Measurements from ENCODE around the gene ULK4.
"Not testable (repeated sequence)": the region's sequence is repeated elsewhere in the genome, so short reads cannot be mapped to it uniquely, and the experiment has no call there.

The ULK4 gene

GRCh38 chr3:41983091-41983490 lies 21.2 kb upstream of the ULK4 start:
- not testable (repeated sequence) for H3K27ac Mint-ChIP-seq; DNase-seq (ENCODE audit: low spot score); H3K4me3 Mint-ChIP-seq; H3K9me3 Mint-ChIP-seq; H3K4me1 Mint-ChIP-seq (ENCODE audit: low read depth); H3K36me3 Mint-ChIP-seq (ENCODE audit: low read depth); H3K27me3 Mint-ChIP-seq (ENCODE audit: low read depth)

- not testable (repeated sequence) for H3K27me3 Mint-ChIP-seq (ENCODE audit: low read depth); H3K27ac Mint-ChIP-seq; H3K36me3 Mint-ChIP-seq (ENCODE audit: low read depth); DNase-seq (ENCODE audit: low spot score); H3K4me1 Mint-ChIP-seq (ENCODE audit: low read depth); H3K9me3 Mint-ChIP-seq; H3K4me3 Mint-ChIP-seq
Observed at GRCh38 chr3:41977401-41977800, 15.5 kb upstream of the ULK4 start.

GRCh38 chr3:41975416-41976103 lies 13.7 kb upstream of the ULK4 start:
- DNase-seq (ENCODE audit: low spot score) = no peak
- Mint-ChIP-seq H3K27ac (no peak overlapping the region), H3K36me3 (ENCODE audit: low read depth) (no peaks in the 10 kb centered on the region), H3K27me3 (ENCODE audit: low read depth) (peaks cover 6% of the 10 kb centered on the region), H3K4me1 (ENCODE audit: low read depth) (no peaks in the 10 kb centered on the region), H3K9me3 (no peaks in the 10 kb centered on the region), H3K4me3 (no peak overlapping the region)

- H3K4me3 Mint-ChIP-seq = no peak overlapping the region
- H3K4me1 Mint-ChIP-seq (ENCODE audit: low read depth) = no peaks in the 10 kb centered on the region
- H3K36me3 Mint-ChIP-seq (ENCODE audit: low read depth) = no peaks in the 10 kb centered on the region
- no peak for DNase-seq (ENCODE audit: low spot score)
- no peak overlapping the region for H3K27ac Mint-ChIP-seq
- no peaks in the 10 kb centered on the region for H3K9me3 Mint-ChIP-seq
- H3K27me3 Mint-ChIP-seq (ENCODE audit: low read depth) = peaks cover 6% of the 10 kb centered on the region
Observed at GRCh38 chr3:41974223-41974622, 12.3 kb upstream of the ULK4 start.

- H3K9me3 Mint-ChIP-seq = no peaks in the 10 kb centered on the region
- H3K36me3 Mint-ChIP-seq (ENCODE audit: low read depth) = no peaks in the 10 kb centered on the region
- no peaks in the 10 kb centered on the region for H3K4me1 Mint-ChIP-seq (ENCODE audit: low read depth)
- no peak for DNase-seq (ENCODE audit: low spot score)
- H3K4me3 Mint-ChIP-seq = no peak overlapping the region
- H3K27ac Mint-ChIP-seq = no peak overlapping the region
- peaks cover 6% of the 10 kb centered on the region for H3K27me3 Mint-ChIP-seq (ENCODE audit: low read depth)
Observed at GRCh38 chr3:41972802-41973201, 10.9 kb upstream of the ULK4 start.

- no peak overlapping the region for H3K4me3 Mint-ChIP-seq
- no peaks in the 10 kb centered on the region for H3K27me3 Mint-ChIP-seq (ENCODE audit: low read depth)
- DNase-seq (ENCODE audit: low spot score) = no peak
- no peaks in the 10 kb centered on the region for H3K9me3 Mint-ChIP-seq
- H3K36me3 Mint-ChIP-seq (ENCODE audit: low read depth) = no peaks in the 10 kb centered on the region
- H3K27ac Mint-ChIP-seq = no peak overlapping the region
- peaks cover 8% of the 10 kb centered on the region for H3K4me1 Mint-ChIP-seq (ENCODE audit: low read depth)
Observed at GRCh38 chr3:41966206-41966605, 4.3 kb upstream of the ULK4 start.

GRCh38 chr3:41963823-41964222 lies 1.9 kb upstream of the ULK4 start:
- Mint-ChIP-seq H3K27ac (no peak overlapping the region), H3K4me3 (no peak overlapping the region), H3K27me3 (ENCODE audit: low read depth) (no peaks in the 10 kb centered on the region), H3K4me1 (ENCODE audit: low read depth) (peaks cover 16% of the 10 kb centered on the region), H3K9me3 (no peaks in the 10 kb centered on the region), H3K36me3 (ENCODE audit: low read depth) (no peaks in the 10 kb centered on the region)
- DNase-seq (ENCODE audit: low spot score) = no peak

GRCh38 chr3:41960826-41961750 lies 815 bp downstream of the ULK4 start:
- Mint-ChIP-seq H3K4me3 (peak overlapping the region; percentile 97), H3K4me1 (ENCODE audit: low read depth) (peaks cover 19% of the 10 kb centered on the region), H3K27me3 (ENCODE audit: low read depth) (no peaks in the 10 kb centered on the region), H3K9me3 (no peaks in the 10 kb centered on the region), H3K27ac (peak overlapping the region; percentile 96), H3K36me3 (ENCODE audit: low read depth) (no peaks in the 10 kb centered on the region)
- peak; percentile 44 for DNase-seq (ENCODE audit: low spot score)

- H3K27ac Mint-ChIP-seq = no peak overlapping the region
- peaks cover 14% of the 10 kb centered on the region for H3K4me1 Mint-ChIP-seq (ENCODE audit: low read depth)
- no peaks in the 10 kb centered on the region for H3K27me3 Mint-ChIP-seq (ENCODE audit: low read depth)
- H3K9me3 Mint-ChIP-seq = no peaks in the 10 kb centered on the region
- no peak for DNase-seq (ENCODE audit: low spot score)
- H3K36me3 Mint-ChIP-seq (ENCODE audit: low read depth) = peaks cover 3% of the 10 kb centered on the region
- no peak overlapping the region for H3K4me3 Mint-ChIP-seq
Observed at GRCh38 chr3:41956574-41956973, 5.3 kb downstream of the ULK4 start.

GRCh38 chr3:41955192-41955591 lies 6.7 kb downstream of the ULK4 start:
- Mint-ChIP-seq H3K9me3 (no peaks in the 10 kb centered on the region), H3K4me1 (ENCODE audit: low read depth) (peaks cover 6% of the 10 kb centered on the region), H3K4me3 (no peak overlapping the region), H3K27me3 (ENCODE audit: low read depth) (no peaks in the 10 kb centered on the region), H3K27ac (no peak overlapping the region), H3K36me3 (ENCODE audit: low read depth) (peaks cover 3% of the 10 kb centered on the region)
- DNase-seq (ENCODE audit: low spot score) = no peak

- H3K9me3 Mint-ChIP-seq = no peaks in the 10 kb centered on the region
- no peak overlapping the region for H3K4me3 Mint-ChIP-seq
- H3K4me1 Mint-ChIP-seq (ENCODE audit: low read depth) = no peaks in the 10 kb centered on the region
- no peaks in the 10 kb centered on the region for H3K36me3 Mint-ChIP-seq (ENCODE audit: low read depth)
- H3K27ac Mint-ChIP-seq = no peak overlapping the region
- H3K27me3 Mint-ChIP-seq (ENCODE audit: low read depth) = no peaks in the 10 kb centered on the region
- no peak for DNase-seq (ENCODE audit: low spot score)
Observed at GRCh38 chr3:41943311-41943843, 18.5 kb downstream of the ULK4 start.

- Mint-ChIP-seq H3K27ac (no peak overlapping the region), H3K4me3 (no peak overlapping the region), H3K9me3 (no peaks in the 10 kb centered on the region), H3K4me1 (ENCODE audit: low read depth) (no peaks in the 10 kb centered on the region), H3K36me3 (ENCODE audit: low read depth) (peaks cover 2% of the 10 kb centered on the region), H3K27me3 (ENCODE audit: low read depth) (no peaks in the 10 kb centered on the region)
- no peak for DNase-seq (ENCODE audit: low spot score)
Observed at GRCh38 chr3:41940393-41940792, 21.5 kb downstream of the ULK4 start.

GRCh38 chr3:41936384-41936783 lies 25.5 kb downstream of the ULK4 start:
- Mint-ChIP-seq H3K36me3 (ENCODE audit: low read depth) (peaks cover 2% of the 10 kb centered on the region), H3K4me1 (ENCODE audit: low read depth) (no peaks in the 10 kb centered on the region), H3K4me3 (no peak overlapping the region), H3K9me3 (no peaks in the 10 kb centered on the region), H3K27me3 (ENCODE audit: low read depth) (no peaks in the 10 kb centered on the region), H3K27ac (no peak overlapping the region)
- no peak for DNase-seq (ENCODE audit: low spot score)

- Mint-ChIP-seq H3K27me3 (ENCODE audit: low read depth) (no peaks in the 10 kb centered on the region), H3K36me3 (ENCODE audit: low read depth) (peaks cover 13% of the 10 kb centered on the region), H3K9me3 (no peaks in the 10 kb centered on the region), H3K4me1 (ENCODE audit: low read depth) (no peaks in the 10 kb centered on the region), H3K4me3 (no peak overlapping the region), H3K27ac (no peak overlapping the region)
- no peak for DNase-seq (ENCODE audit: low spot score)
Observed at GRCh38 chr3:41933154-41933676, 28.7 kb downstream of the ULK4 start.

Data from T-helper 2 cell treated with Interferon-gamma antibody and Interleukin-4, amounts not matched to agents 5 μg/mL and 100 μg/mL, for 36 hours (primary cell).